Measurements from ENCODE around the gene RASGEF1B.

RASGEF1B gene

GRCh38 chr4:81466841-81467671 lies 4.7 kb downstream of the RASGEF1B start:
- no peak overlapping the region for H3K4me3 ChIP-seq (ENCODE audit: low read length in 2 of 2)
- H3K36me3 ChIP-seq (ENCODE audit: control insufficient read depth in 2 of 2, insufficient read depth in 2 of 2, low read length in 2 of 2) = no peaks in the 10 kb centered on the region
- no peak overlapping the region for H3K9ac ChIP-seq (ENCODE audit: low read depth in 1 of 2, low read length in 2 of 2)
- no peaks in the 10 kb centered on the region for H3K9me3 ChIP-seq (ENCODE audit: control insufficient read depth in 2 of 2, low read length in 2 of 2)
- no peaks in the 10 kb centered on the region for H3K27me3 ChIP-seq (ENCODE audit: control insufficient read depth in 2 of 2, insufficient read depth in 2 of 2, low read length in 2 of 2)
- peaks cover 16 to 47% of the 10 kb centered on the region in 2 donors for H3K4me1 ChIP-seq (ENCODE audit: control insufficient read depth in 2 of 2, insufficient read depth in 2 of 2, low read length in 2 of 2)
- no peak overlapping the region for H3K27ac ChIP-seq (ENCODE audit: low read depth in 2 of 2, low read length in 2 of 2)

- peaks cover 12 to 59% of the 10 kb centered on the region in 2 donors for H3K4me1 ChIP-seq (ENCODE audit: control insufficient read depth in 2 of 2, insufficient read depth in 2 of 2, low read length in 2 of 2)
- H3K9me3 ChIP-seq (ENCODE audit: control insufficient read depth in 2 of 2, low read length in 2 of 2) = no peaks in the 10 kb centered on the region
- no peaks in the 10 kb centered on the region for H3K27me3 ChIP-seq (ENCODE audit: control insufficient read depth in 2 of 2, insufficient read depth in 2 of 2, low read length in 2 of 2)
- H3K27ac ChIP-seq (ENCODE audit: low read depth in 2 of 2, low read length in 2 of 2) = peak overlapping the region; percentile 77 to 86
- no peaks in the 10 kb centered on the region for H3K36me3 ChIP-seq (ENCODE audit: control insufficient read depth in 2 of 2, insufficient read depth in 2 of 2, low read length in 2 of 2)
- peak overlapping the region; percentile 41 to 64 for H3K4me3 ChIP-seq (ENCODE audit: low read length in 2 of 2)
- H3K9ac ChIP-seq (ENCODE audit: low read depth in 1 of 2, low read length in 2 of 2) = peak overlapping the region; percentile 36 to 52
These were observed 6.0 kb downstream of the RASGEF1B start for GRCh38 chr4:81465406-81466340.

GRCh38 chr4:81460834-81461233 lies 10.9 kb downstream of the RASGEF1B start:
- no peak overlapping the region for H3K27ac ChIP-seq (ENCODE audit: low read depth in 2 of 2, low read length in 2 of 2)
- H3K4me1 ChIP-seq (ENCODE audit: control insufficient read depth in 2 of 2, insufficient read depth in 2 of 2, low read length in 2 of 2) = peaks cover 6 to 29% of the 10 kb centered on the region in 2 donors

GRCh38 chr4:81460191-81460701 lies 11.5 kb downstream of the RASGEF1B start:
- peaks cover 2 to 23% of the 10 kb centered on the region in 2 donors for H3K4me1 ChIP-seq (ENCODE audit: control insufficient read depth in 2 of 2, insufficient read depth in 2 of 2, low read length in 2 of 2)
- no peak overlapping the region for H3K9ac ChIP-seq (ENCODE audit: low read depth in 1 of 2, low read length in 2 of 2)
- no peaks in the 10 kb centered on the region for H3K9me3 ChIP-seq (ENCODE audit: control insufficient read depth in 2 of 2, low read length in 2 of 2)
- no peak overlapping the region for H3K27ac ChIP-seq (ENCODE audit: low read depth in 2 of 2, low read length in 2 of 2)
- H3K36me3 ChIP-seq (ENCODE audit: control insufficient read depth in 2 of 2, insufficient read depth in 2 of 2, low read length in 2 of 2) = peaks cover 24% of the 10 kb centered on the region in 2 donors
- H3K27me3 ChIP-seq (ENCODE audit: control insufficient read depth in 2 of 2, insufficient read depth in 2 of 2, low read length in 2 of 2) = no peaks in the 10 kb centered on the region
- no peak overlapping the region for H3K4me3 ChIP-seq (ENCODE audit: low read length in 2 of 2)

More at GRCh38 chr4:81460834-81461233, 10.9 kb downstream of the RASGEF1B start:
- H3K9me3 ChIP-seq (ENCODE audit: control insufficient read depth in 2 of 2, low read length in 2 of 2) = no peaks in the 10 kb centered on the region
- H3K27me3 ChIP-seq (ENCODE audit: control insufficient read depth in 2 of 2, insufficient read depth in 2 of 2, low read length in 2 of 2) = no peaks in the 10 kb centered on the region
- H3K9ac ChIP-seq (ENCODE audit: low read depth in 1 of 2, low read length in 2 of 2) = no peak overlapping the region
- no peak overlapping the region for H3K4me3 ChIP-seq (ENCODE audit: low read length in 2 of 2)
- H3K36me3 ChIP-seq (ENCODE audit: control insufficient read depth in 2 of 2, insufficient read depth in 2 of 2, low read length in 2 of 2) = peaks cover 21 to 24% of the 10 kb centered on the region in 2 donors

- Histone ChIP-seq H3K27ac (ENCODE audit: low read depth in 2 of 2, low read length in 2 of 2) (no peak overlapping the region), H3K9ac (ENCODE audit: low read depth in 1 of 2, low read length in 2 of 2) (no peak overlapping the region), H3K36me3 (ENCODE audit: control insufficient read depth in 2 of 2, insufficient read depth in 2 of 2, low read length in 2 of 2) (peaks cover 24 to 25% of the 10 kb centered on the region in 2 donors), H3K9me3 (ENCODE audit: control insufficient read depth in 2 of 2, low read length in 2 of 2) (no peaks in the 10 kb centered on the region), H3K27me3 (ENCODE audit: control insufficient read depth in 2 of 2, insufficient read depth in 2 of 2, low read length in 2 of 2) (no peaks in the 10 kb centered on the region), H3K4me3 (ENCODE audit: low read length in 2 of 2) (no peak overlapping the region), H3K4me1 (ENCODE audit: control insufficient read depth in 2 of 2, insufficient read depth in 2 of 2, low read length in 2 of 2) (peaks cover 2 to 25% of the 10 kb centered on the region in 2 donors)
These were observed 12.5 kb downstream of the RASGEF1B start for GRCh38 chr4:81459228-81459627.

- Histone ChIP-seq H3K9ac (ENCODE audit: low read depth in 1 of 2, low read length in 2 of 2) (no peak overlapping the region), H3K27ac (ENCODE audit: low read depth in 2 of 2, low read length in 2 of 2) (no peak overlapping the region), H3K4me1 (ENCODE audit: control insufficient read depth in 2 of 2, insufficient read depth in 2 of 2, low read length in 2 of 2) (peaks cover 2 to 22% of the 10 kb centered on the region in 2 donors), H3K27me3 (ENCODE audit: control insufficient read depth in 2 of 2, insufficient read depth in 2 of 2, low read length in 2 of 2) (no peaks in the 10 kb centered on the region), H3K36me3 (ENCODE audit: control insufficient read depth in 2 of 2, insufficient read depth in 2 of 2, low read length in 2 of 2) (peaks cover 25 to 29% of the 10 kb centered on the region in 2 donors), H3K4me3 (ENCODE audit: low read length in 2 of 2) (no peak overlapping the region), H3K9me3 (ENCODE audit: control insufficient read depth in 2 of 2, low read length in 2 of 2) (no peaks in the 10 kb centered on the region)
These were observed 13.7 kb downstream of the RASGEF1B start for GRCh38 chr4:81457921-81458520.

GRCh38 chr4:81457345-81457744 lies 14.4 kb downstream of the RASGEF1B start:
- Histone ChIP-seq H3K27ac (ENCODE audit: low read depth in 2 of 2, low read length in 2 of 2) (no peak overlapping the region), H3K4me1 (ENCODE audit: control insufficient read depth in 2 of 2, insufficient read depth in 2 of 2, low read length in 2 of 2) (peaks cover 3 to 18% of the 10 kb centered on the region in 2 donors), H3K9me3 (ENCODE audit: control insufficient read depth in 2 of 2, low read length in 2 of 2) (no peaks in the 10 kb centered on the region), H3K9ac (ENCODE audit: low read depth in 1 of 2, low read length in 2 of 2) (no peak overlapping the region), H3K27me3 (ENCODE audit: control insufficient read depth in 2 of 2, insufficient read depth in 2 of 2, low read length in 2 of 2) (no peaks in the 10 kb centered on the region), H3K36me3 (ENCODE audit: control insufficient read depth in 2 of 2, insufficient read depth in 2 of 2, low read length in 2 of 2) (peaks cover 27 to 29% of the 10 kb centered on the region in 2 donors), H3K4me3 (ENCODE audit: low read length in 2 of 2) (no peak overlapping the region)

GRCh38 chr4:81455897-81456296 lies 15.8 kb downstream of the RASGEF1B start:
- Histone ChIP-seq H3K9ac (ENCODE audit: low read depth in 1 of 2, low read length in 2 of 2) (no peak overlapping the region), H3K36me3 (ENCODE audit: control insufficient read depth in 2 of 2, insufficient read depth in 2 of 2, low read length in 2 of 2) (peaks cover 27 to 33% of the 10 kb centered on the region in 2 donors), H3K9me3 (ENCODE audit: control insufficient read depth in 2 of 2, low read length in 2 of 2) (no peaks in the 10 kb centered on the region), H3K4me1 (ENCODE audit: control insufficient read depth in 2 of 2, insufficient read depth in 2 of 2, low read length in 2 of 2) (peaks cover 3 to 5% of the 10 kb centered on the region in 2 donors), H3K4me3 (ENCODE audit: low read length in 2 of 2) (no peak overlapping the region), H3K27ac (ENCODE audit: low read depth in 2 of 2, low read length in 2 of 2) (no peak overlapping the region), H3K27me3 (ENCODE audit: control insufficient read depth in 2 of 2, insufficient read depth in 2 of 2, low read length in 2 of 2) (no peaks in the 10 kb centered on the region)

GRCh38 chr4:81454948-81455347 lies 16.8 kb downstream of the RASGEF1B start:
- Histone ChIP-seq H3K27ac (ENCODE audit: low read depth in 2 of 2, low read length in 2 of 2) (no peak overlapping the region), H3K27me3 (ENCODE audit: control insufficient read depth in 2 of 2, insufficient read depth in 2 of 2, low read length in 2 of 2) (no peaks in the 10 kb centered on the region), H3K4me1 (ENCODE audit: control insufficient read depth in 2 of 2, insufficient read depth in 2 of 2, low read length in 2 of 2) (peaks cover 2 to 3% of the 10 kb centered on the region in 2 donors), H3K36me3 (ENCODE audit: control insufficient read depth in 2 of 2, insufficient read depth in 2 of 2, low read length in 2 of 2) (peaks cover 27 to 39% of the 10 kb centered on the region in 2 donors), H3K4me3 (ENCODE audit: low read length in 2 of 2) (no peak overlapping the region), H3K9me3 (ENCODE audit: control insufficient read depth in 2 of 2, low read length in 2 of 2) (no peaks in the 10 kb centered on the region), H3K9ac (ENCODE audit: low read depth in 1 of 2, low read length in 2 of 2) (no peak overlapping the region)

Measured in mucosa of rectum (tissue), 2 donors.